ENCODE measurements around the gene CD58. TPM values are rescaled to one million over a fixed set of nuclear protein-coding genes. Genes with fewer than 3 reads are reported as not detected.

The CD58 gene
- total RNA-seq, 2 experiments from 2014 or later: 12.4 to 16.0 TPM

- Mint-ChIP-seq H3K27ac (no peak overlapping the region), H3K4me3 (no peak overlapping the region), H3K9me3 (ENCODE audit: low read depth) (no peaks in the 10 kb centered on the region), H3K36me3 (ENCODE audit: low read depth) (peaks cover 50% of the 10 kb centered on the region), H3K4me1 (peaks cover 38% of the 10 kb centered on the region), H3K27me3 (no peaks in the 10 kb centered on the region)
- intact Hi-C loops (cut with DNase I, micrococcal nuclease): loop anchor here (1.0 to 2.0 kb wide), 2 partner anchors 19 to 23 kb away; no protein-coding TSS in a partner anchor
- DNase-seq (no peak), ATAC-seq (no peak)
- POLR2A ChIA-PET: no interaction called here
- CTCF ChIA-PET: interaction anchor here (0.6 to 2.0 kb wide), 5 partner anchors 19 to 1697 kb away, joined by 3 to 7 read pairs (median 4); no protein-coding TSS in a partner anchor
These were observed 32.9 kb downstream of the CD58 start for GRCh38 chr1:116537898-116538297.

GRCh38 chr1:116537040-116537831 lies 33.6 kb downstream of the CD58 start:
- ChIA-PET CTCF (interaction anchor here (0.7 to 2.0 kb wide), 2 partner anchors 20 to 38 kb away, joined by 4 to 7 read pairs; no protein-coding TSS in a partner anchor), POLR2A (no interaction called here)
- Mint-ChIP-seq H3K4me1 (peaks cover 38% of the 10 kb centered on the region), H3K9me3 (ENCODE audit: low read depth) (no peaks in the 10 kb centered on the region), H3K4me3 (no peak overlapping the region), H3K27ac (no peak overlapping the region), H3K36me3 (ENCODE audit: low read depth) (peaks cover 46% of the 10 kb centered on the region), H3K27me3 (no peaks in the 10 kb centered on the region)
- peak; percentile 30 for ATAC-seq
- no peak for DNase-seq
- intact Hi-C loops (cut with DNase I, micrococcal nuclease): no loop called here

GRCh38 chr1:116534014-116534739 lies 36.6 kb downstream of the CD58 start:
- Mint-ChIP-seq H3K27ac (no peak overlapping the region), H3K36me3 (ENCODE audit: low read depth) (peaks cover 39% of the 10 kb centered on the region), H3K4me3 (no peak overlapping the region), H3K27me3 (no peaks in the 10 kb centered on the region), H3K4me1 (peaks cover 23% of the 10 kb centered on the region), H3K9me3 (ENCODE audit: low read depth) (no peaks in the 10 kb centered on the region)
- ChIA-PET POLR2A (interaction anchor here (0.6 kb wide), 1 partner anchor 23 kb away, joined by 4 read pairs; no protein-coding TSS in a partner anchor), CTCF (no interaction called here)
- ATAC-seq: no peak
- intact Hi-C loops (cut with DNase I, micrococcal nuclease): no loop called here
- no peak for DNase-seq

GRCh38 chr1:116533429-116533820 lies 37.4 kb downstream of the CD58 start:
- H3K4me3 Mint-ChIP-seq: no peak overlapping the region
- intact Hi-C loops (cut with DNase I, micrococcal nuclease): no loop called here
- H3K4me1 Mint-ChIP-seq: peaks cover 15% of the 10 kb centered on the region
- DNase-seq: no peak
- POLR2A ChIA-PET: no interaction called here
- CTCF ChIA-PET: no interaction called here
- H3K9me3 Mint-ChIP-seq (ENCODE audit: low read depth): no peaks in the 10 kb centered on the region
- H3K36me3 Mint-ChIP-seq (ENCODE audit: low read depth): peaks cover 36% of the 10 kb centered on the region
- no peaks in the 10 kb centered on the region for H3K27me3 Mint-ChIP-seq
- H3K27ac Mint-ChIP-seq: no peak overlapping the region
- no peak for ATAC-seq

- no peak for ATAC-seq
- ChIA-PET CTCF (no interaction called here), POLR2A (no interaction called here)
- H3K27ac Mint-ChIP-seq: no peak overlapping the region
- peaks cover 42% of the 10 kb centered on the region for H3K36me3 Mint-ChIP-seq (ENCODE audit: low read depth)
- peaks cover 4% of the 10 kb centered on the region for H3K9me3 Mint-ChIP-seq (ENCODE audit: low read depth)
- DNase-seq: no peak
- no peak overlapping the region for H3K4me3 Mint-ChIP-seq
- H3K27me3 Mint-ChIP-seq: no peaks in the 10 kb centered on the region
- intact Hi-C loops (cut with DNase I, micrococcal nuclease): no loop called here
- peaks cover 10% of the 10 kb centered on the region for H3K4me1 Mint-ChIP-seq
These were observed 38.0 kb downstream of the CD58 start for GRCh38 chr1:116532671-116533428.

- Mint-ChIP-seq H3K9me3 (ENCODE audit: low read depth) (peaks cover 5% of the 10 kb centered on the region), H3K27ac (no peak overlapping the region), H3K36me3 (ENCODE audit: low read depth) (peaks cover 46% of the 10 kb centered on the region), H3K4me3 (no peak overlapping the region), H3K27me3 (no peaks in the 10 kb centered on the region), H3K4me1 (peaks cover 9% of the 10 kb centered on the region)
- no peak for ATAC-seq
- ChIA-PET POLR2A (no interaction called here), CTCF (no interaction called here)
- intact Hi-C loops (cut with DNase I, micrococcal nuclease): no loop called here
- no peak for DNase-seq
These were observed 38.9 kb downstream of the CD58 start for GRCh38 chr1:116531917-116532316.

- ChIA-PET POLR2A (no interaction called here), CTCF (no interaction called here)
- H3K4me1 Mint-ChIP-seq: no peaks in the 10 kb centered on the region
- H3K27ac Mint-ChIP-seq: no peak overlapping the region
- no peaks in the 10 kb centered on the region for H3K27me3 Mint-ChIP-seq
- peaks cover 5% of the 10 kb centered on the region for H3K9me3 Mint-ChIP-seq (ENCODE audit: low read depth)
- H3K36me3 Mint-ChIP-seq (ENCODE audit: low read depth): peaks cover 38% of the 10 kb centered on the region
- no peak overlapping the region for H3K4me3 Mint-ChIP-seq
- no peak for ATAC-seq
- intact Hi-C loops (cut with DNase I, micrococcal nuclease): no loop called here
- DNase-seq: no peak
These were observed 41.1 kb downstream of the CD58 start for GRCh38 chr1:116529681-116530080.

- Mint-ChIP-seq H3K4me3 (no peak overlapping the region), H3K27me3 (no peaks in the 10 kb centered on the region), H3K36me3 (ENCODE audit: low read depth) (peaks cover 36% of the 10 kb centered on the region), H3K4me1 (no peaks in the 10 kb centered on the region), H3K27ac (no peak overlapping the region), H3K9me3 (ENCODE audit: low read depth) (peaks cover 5% of the 10 kb centered on the region)
- DNase-seq (no peak), ATAC-seq (no peak)
- ChIA-PET POLR2A (no interaction called here), CTCF (no interaction called here)
- intact Hi-C loops (cut with DNase I, micrococcal nuclease): no loop called here
These were observed 41.6 kb downstream of the CD58 start for GRCh38 chr1:116529199-116529631.

- DNase-seq (no peak), ATAC-seq (no peak)
- ChIA-PET POLR2A (no interaction called here), CTCF (no interaction called here)
- H3K36me3 Mint-ChIP-seq (ENCODE audit: low read depth): peaks cover 30% of the 10 kb centered on the region
- H3K9me3 Mint-ChIP-seq (ENCODE audit: low read depth): peaks cover 5% of the 10 kb centered on the region
- no peaks in the 10 kb centered on the region for H3K27me3 Mint-ChIP-seq
- H3K27ac Mint-ChIP-seq: no peak overlapping the region
- H3K4me3 Mint-ChIP-seq: no peak overlapping the region
- intact Hi-C loops (cut with DNase I, micrococcal nuclease): no loop called here
- no peaks in the 10 kb centered on the region for H3K4me1 Mint-ChIP-seq
These were observed 42.3 kb downstream of the CD58 start for GRCh38 chr1:116528329-116529083.

GRCh38 chr1:116525440-116525839 lies 45.4 kb downstream of the CD58 start:
- DNase-seq: no peak
- intact Hi-C loops (cut with DNase I, micrococcal nuclease): no loop called here
- no peak for ATAC-seq
- H3K9me3 Mint-ChIP-seq (ENCODE audit: low read depth): peaks cover 5% of the 10 kb centered on the region
- H3K4me1 Mint-ChIP-seq: no peaks in the 10 kb centered on the region
- H3K27ac Mint-ChIP-seq: no peak overlapping the region
- ChIA-PET POLR2A (no interaction called here), CTCF (no interaction called here)
- H3K4me3 Mint-ChIP-seq: no peak overlapping the region
- H3K36me3 Mint-ChIP-seq (ENCODE audit: low read depth): peaks cover 17% of the 10 kb centered on the region
- H3K27me3 Mint-ChIP-seq: no peaks in the 10 kb centered on the region

GRCh38 chr1:116521186-116521585 lies 49.6 kb downstream of the CD58 start:
- Mint-ChIP-seq H3K36me3 (ENCODE audit: low read depth) (peaks cover 2% of the 10 kb centered on the region), H3K27me3 (no peaks in the 10 kb centered on the region)
- CTCF ChIA-PET: no interaction called here

More at GRCh38 chr1:116521186-116521585, 49.6 kb downstream of the CD58 start:
- ATAC-seq (no peak), DNase-seq (no peak)
- POLR2A ChIA-PET: no interaction called here
- no peak overlapping the region for H3K27ac Mint-ChIP-seq
- no peak overlapping the region for H3K4me3 Mint-ChIP-seq
- intact Hi-C loops (cut with DNase I, micrococcal nuclease): no loop called here
- H3K9me3 Mint-ChIP-seq (ENCODE audit: low read depth): no peaks in the 10 kb centered on the region
- H3K4me1 Mint-ChIP-seq: peaks cover 14% of the 10 kb centered on the region

All from activated CD4-positive, alpha-beta T cell treated with anti-CD3 and anti-CD28 coated beads for 36 hours (primary cell).